SK-N-SH (cell line): Measurements from ENCODE around the gene PLD2.

Source experiments
- CHD2 ChIP-seq: fragments of 150-350 bp; IDR thresholded peaks from 2 replicates; pipeline ENCODE4 v1.6.1; 2018; ENCODE audit warnings: low read length; ENCODE audit not compliant: partially characterized antibody
- EZH2phosphoT487 ChIP-seq: fragments of 200-600 bp; sonication (generic); IDR thresholded peaks from 2 replicates; pipeline ENCODE4 v1.6.1; 2017; ENCODE audit warnings: low read depth, mixed run types, mild to moderate bottlenecking, antibody characterized with exemption, moderate library complexity, borderline replicate concordance
- FOSL2 ChIP-seq: IDR thresholded peaks from 2 replicates; pipeline ENCODE4 v1.4.0; 2012; ENCODE audit warnings: low read depth, mild to moderate bottlenecking, moderate library complexity, borderline replicate concordance
- FOXM1 ChIP-seq: IDR thresholded peaks from 2 replicates; pipeline ENCODE4 v1.4.0; 2012; ENCODE audit warnings: low read depth, mild to moderate bottlenecking
- JUND ChIP-seq: IDR thresholded peaks from 2 replicates; pipeline ENCODE4 v1.4.0; 2012
- NFIC ChIP-seq: IDR thresholded peaks from 2 replicates; pipeline ENCODE4 v1.4.0; 2012; ENCODE audit warnings: borderline replicate concordance
- RAD21 ChIP-seq: IDR thresholded peaks from 2 replicates; pipeline ENCODE4 v1.6.1; 2012; ENCODE audit warnings: mild to moderate bottlenecking, low read length
- SMC3 ChIP-seq: IDR thresholded peaks from 2 replicates; pipeline ENCODE4 v1.6.1; 2012; ENCODE audit warnings: low read depth, low read length, improper control_type of control experiment
- TAF1 ChIP-seq: IDR thresholded peaks from 2 replicates; pipeline ENCODE4 v1.6.1; 2012; ENCODE audit warnings: low read depth, mild to moderate bottlenecking, low read length, moderate library complexity, borderline replicate concordance
- TCF12 ChIP-seq: IDR thresholded peaks from 2 replicates; pipeline ENCODE4 v1.4.0; 2012
- TF ChIP-seq, protein P1 (sequence below): fragments of 200-600 bp; sonication (generic); IDR thresholded peaks from 2 replicates; pipeline ENCODE4 v1.6.1; 2017; ENCODE audit warnings: antibody characterized with exemption, mild to moderate bottlenecking, moderate library complexity
- TF ChIP-seq, protein P2 (sequence below): IDR thresholded peaks from 2 replicates; pipeline ENCODE4 v1.4.0; 2012; ENCODE audit warnings: low read depth

DNA sequence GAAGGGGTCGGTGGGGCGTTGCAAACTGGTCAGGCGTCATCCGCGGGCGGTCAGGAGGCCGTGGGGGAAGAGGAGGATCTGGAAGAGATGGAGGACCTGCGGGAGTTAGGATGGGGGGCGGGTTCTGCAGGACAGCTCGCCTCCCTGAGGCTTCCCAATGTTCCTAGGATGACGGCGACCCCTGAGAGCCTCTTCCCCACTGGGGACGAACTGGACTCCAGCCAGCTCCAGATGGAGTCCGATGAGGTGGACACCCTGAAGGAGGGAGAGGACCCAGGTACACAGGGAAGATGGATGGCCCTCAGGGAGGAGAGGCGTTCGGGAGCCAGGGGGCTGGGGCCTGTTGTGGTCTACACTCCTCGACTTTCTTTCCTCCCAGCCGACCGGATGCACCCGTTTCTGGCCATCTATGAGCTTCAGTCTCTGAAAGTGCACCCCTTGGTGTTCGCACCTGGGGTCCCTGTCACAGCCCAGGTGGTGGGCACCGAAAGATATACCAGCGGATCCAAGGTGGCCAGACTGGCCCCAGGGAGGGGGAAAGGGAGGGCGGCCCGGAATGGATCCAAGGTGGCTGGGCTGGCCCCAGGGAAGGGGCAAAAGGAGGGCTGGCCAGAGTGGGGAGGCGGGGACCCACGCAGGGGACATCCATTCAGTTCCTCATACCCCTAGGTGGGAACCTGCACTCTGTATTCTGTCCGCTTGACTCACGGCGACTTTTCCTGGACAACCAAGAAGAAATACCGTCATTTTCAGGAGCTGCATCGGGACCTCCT lies 839 bp downstream of the PLD2 start:
- TF ChIP-seq TCF12 (no peak), NFIC (no peak), JUND (no peak), FOXM1 (no peak), SMC3 (no peak), CHD2 (no peak), EZH2phosphoT487 (no peak), TAF1 (no peak), RAD21 (no peak), FOSL2 (no peak)
- TF ChIP-seq, protein P1, sequence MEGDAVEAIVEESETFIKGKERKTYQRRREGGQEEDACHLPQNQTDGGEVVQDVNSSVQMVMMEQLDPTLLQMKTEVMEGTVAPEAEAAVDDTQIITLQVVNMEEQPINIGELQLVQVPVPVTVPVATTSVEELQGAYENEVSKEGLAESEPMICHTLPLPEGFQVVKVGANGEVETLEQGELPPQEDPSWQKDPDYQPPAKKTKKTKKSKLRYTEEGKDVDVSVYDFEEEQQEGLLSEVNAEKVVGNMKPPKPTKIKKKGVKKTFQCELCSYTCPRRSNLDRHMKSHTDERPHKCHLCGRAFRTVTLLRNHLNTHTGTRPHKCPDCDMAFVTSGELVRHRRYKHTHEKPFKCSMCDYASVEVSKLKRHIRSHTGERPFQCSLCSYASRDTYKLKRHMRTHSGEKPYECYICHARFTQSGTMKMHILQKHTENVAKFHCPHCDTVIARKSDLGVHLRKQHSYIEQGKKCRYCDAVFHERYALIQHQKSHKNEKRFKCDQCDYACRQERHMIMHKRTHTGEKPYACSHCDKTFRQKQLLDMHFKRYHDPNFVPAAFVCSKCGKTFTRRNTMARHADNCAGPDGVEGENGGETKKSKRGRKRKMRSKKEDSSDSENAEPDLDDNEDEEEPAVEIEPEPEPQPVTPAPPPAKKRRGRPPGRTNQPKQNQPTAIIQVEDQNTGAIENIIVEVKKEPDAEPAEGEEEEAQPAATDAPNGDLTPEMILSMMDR: no peak
- TF ChIP-seq, protein P2, sequence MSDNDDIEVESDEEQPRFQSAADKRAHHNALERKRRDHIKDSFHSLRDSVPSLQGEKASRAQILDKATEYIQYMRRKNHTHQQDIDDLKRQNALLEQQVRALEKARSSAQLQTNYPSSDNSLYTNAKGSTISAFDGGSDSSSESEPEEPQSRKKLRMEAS: no peak
